ENCODE measurements around the gene TSHZ3. TPM values are rescaled to one million over a fixed set of nuclear protein-coding genes. Genes with fewer than 3 reads are reported as not detected.

TSHZ3 gene
- total and polyA plus RNA-seq, 2 of the 13 experiments (the other 11 are each of a cell fraction or from before 2014, with no cell fraction given) = not detected

- TF ChIP-seq THAP9 (CRISPR knock-in tag; IDR thresholded peaks at IDR 0.05; ENCODE audit: borderline replicate concordance) (no peak), MAFG (CRISPR knock-in tag; IDR thresholded peaks at IDR 0.05) (no peak)
Measured at GRCh38 chr19:31356587-31357314, 7.5 kb upstream of the TSHZ3 start (continued).

DNA sequence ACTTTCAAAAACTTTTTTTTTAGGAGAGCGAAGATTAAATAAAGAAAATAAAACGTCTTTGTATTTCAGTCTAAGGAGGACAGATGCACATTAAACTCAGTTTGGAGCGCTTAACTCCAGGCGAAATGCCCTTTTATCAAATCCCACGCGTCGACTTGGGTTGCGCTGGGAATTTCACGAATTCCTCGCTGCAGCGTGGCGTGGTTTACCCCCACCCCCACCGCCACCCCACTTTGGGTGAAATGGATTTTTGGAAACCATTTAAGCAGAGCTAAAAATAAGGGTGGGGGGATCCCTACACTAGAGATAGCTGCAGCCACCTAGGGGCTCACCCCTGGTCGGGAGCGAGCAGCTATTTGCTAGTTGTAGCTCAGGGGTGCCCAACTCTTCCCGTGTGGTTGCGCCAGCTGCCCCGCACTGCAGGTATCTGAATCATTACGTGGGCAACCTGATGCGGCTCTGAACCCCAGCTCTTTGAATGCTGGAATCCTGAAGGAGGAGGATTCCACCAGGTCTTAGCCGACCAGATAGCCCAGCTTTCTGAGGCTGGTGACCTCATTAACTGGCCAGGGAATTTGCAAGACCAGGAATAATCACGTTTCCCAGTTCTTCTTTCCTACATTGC, 6.5 kb upstream of the TSHZ3 start:
- no TSS peak for BruUV-seq (replicated peaks)
- Histone ChIP-seq H3K9ac (ENCODE audit: insufficient read depth, low read depth, low read length) (no peak overlapping the region), H3K4me3 (replicated peaks in 1 of 3; ENCODE audit: insufficient read depth in 1 of 3, low read depth in 2 of 3, low read length in 3 of 3) (no peak overlapping the region), H3K36me3 (replicated peaks in 1 of 2; ENCODE audit: control insufficient read depth in 1 of 2, insufficient read depth in 2 of 2, low read length in 2 of 2) (no peaks in the 10 kb centered on the region), H3K4me2 (ENCODE audit: low read depth, low read length) (no peak overlapping the region), H3K9me3 (ENCODE audit: low read length) (no peaks in the 10 kb centered on the region), H3K4me1 (ENCODE audit: insufficient read depth, low read length) (no peaks in the 10 kb centered on the region), H2AFZ (ENCODE audit: low read length) (no peak overlapping the region), H4K20me1 (ENCODE audit: insufficient read depth, low read length) (no peaks in the 10 kb centered on the region), H3K27me3 (ENCODE audit: control insufficient read depth in 1 of 2, insufficient read depth in 2 of 2, low read length in 2 of 2) (peaks cover 1 to 56% of the 10 kb centered on the region in 2 experiments; a peak in 4 of 5 replicates), H3K79me2 (ENCODE audit: insufficient read depth, low read length) (no peaks in the 10 kb centered on the region), H3K27ac (ENCODE audit: extremely low read length, insufficient read depth, low read length) (no peak overlapping the region)
- no peak for FAIRE-seq
- ChIA-PET POLR2A (no interaction called here), CTCF (ENCODE audit: low intra/inter-chr PET ratio, low total read pairs) (no interaction called here)
- intact Hi-C loops (cut with micrococcal nuclease; ENCODE audit: unreplicated experiment) (no loop called here), in situ Hi-C loops (cut with HindIII; ENCODE audit: extremely low pct_ligation_motif_present, low pct_unique_long_range_greater_than_20kb) (no loop called here)
- no peak for ATAC-seq
- 40% methylated on average over 15 of the region's 22 CpGs for WGBS (ENCODE audit: low lambda C conversion rate)
- TF ChIP-seq SIX1 (CRISPR knock-in tag; IDR thresholded peaks at IDR 0.05; ENCODE audit: borderline replicate concordance) = no peak
- TF ChIP-seq SUZ12 (IDR thresholded peaks at IDR 0.05; ENCODE audit: low read depth, low read length) = no peak
- TF ChIP-seq ZNF562 (CRISPR knock-in tag; IDR thresholded peaks at IDR 0.05; ENCODE audit: borderline replicate concordance) = no peak
- no peak for TF ChIP-seq ZNF251 (CRISPR knock-in tag; IDR thresholded peaks at IDR 0.05)
- DNase-seq (ENCODE audit: low spot score) = no peak

Measured in HepG2 (cell line).